Endometrium (tissue), 2 donors: ENCODE data around the gene WARS2.
A peak's percentile ranks its signal among the peaks of the same experiment; 100 is the strongest.
"Not testable (repeated sequence)": the region's sequence is repeated elsewhere in the genome, so short reads cannot be mapped to it uniquely, and the experiment has no call there.

ENCODE experiments used
- FAIRE-seq: peaks from 2 replicates; lab custom pipeline; 2012; peaks lifted over from hg19 to GRCh38; lab: Jason Lieb, UNC
- donor health status: control.
- donor health status: control.

WARS2 gene

DNA sequence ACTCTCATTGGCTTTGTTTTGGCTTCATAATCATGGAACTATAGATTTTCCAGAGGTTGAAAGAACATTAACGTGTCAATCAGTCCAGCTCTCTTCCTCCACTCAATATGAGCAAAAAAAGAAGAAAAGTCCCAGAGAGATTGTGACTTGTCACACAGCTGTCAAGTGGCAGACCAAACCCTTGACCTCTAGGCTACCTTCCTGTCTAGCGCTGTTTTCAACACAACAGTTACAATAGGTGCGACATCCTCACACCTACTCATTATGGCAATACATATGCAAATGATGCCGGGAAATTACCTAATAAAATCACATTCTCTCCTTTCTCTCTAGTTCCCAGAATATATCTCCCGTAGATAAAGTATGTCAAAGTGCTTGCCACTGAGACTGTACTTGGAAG is 1.1 kb downstream of the WARS2 start:
- FAIRE-seq, result no peak

DNA sequence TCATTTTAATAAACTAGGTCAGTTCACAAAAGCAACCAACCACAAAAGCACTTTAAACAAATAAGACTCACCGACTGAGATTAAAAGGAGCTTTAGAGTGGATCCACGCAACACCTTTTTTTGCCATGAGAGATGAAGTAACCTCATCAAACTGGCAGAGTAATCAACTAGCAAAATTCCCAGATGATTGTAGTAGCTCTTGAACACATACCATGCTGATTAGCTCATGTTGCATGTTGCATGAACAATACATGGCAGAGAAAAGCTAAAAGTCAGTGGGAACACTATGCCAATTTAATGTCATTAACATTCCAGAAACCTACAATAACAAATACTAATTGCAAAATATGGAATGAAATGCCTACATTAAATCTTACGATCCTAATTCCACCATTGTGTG is 4.1 kb downstream of the WARS2 start:
- FAIRE-seq, result no peak

GRCh38 chr1:119133987-119134386 is 6.5 kb downstream of the WARS2 start:
- no peak for FAIRE-seq

GRCh38 chr1:119132179-119132578 is 8.3 kb downstream of the WARS2 start:
- no peak for FAIRE-seq

DNA sequence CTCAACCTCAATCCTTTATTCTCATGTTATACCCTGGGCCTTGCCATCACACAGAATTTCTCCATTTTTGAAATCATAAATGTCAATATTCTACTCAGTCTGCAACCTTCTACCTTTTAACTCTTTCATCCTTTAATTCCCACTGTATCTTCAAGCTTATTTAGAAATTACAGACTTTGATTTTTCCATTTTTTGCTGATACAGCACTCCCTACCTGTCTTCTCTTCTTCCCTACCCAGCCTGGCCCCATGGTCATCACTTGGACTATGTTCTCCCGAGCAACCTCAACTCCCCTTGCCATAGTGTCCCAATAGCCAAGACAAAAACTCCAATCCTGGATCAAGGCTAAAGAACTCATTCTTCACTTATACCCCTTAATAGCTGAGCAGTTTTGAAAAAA is 14.6 kb downstream of the WARS2 start:
- no peak for FAIRE-seq

- no peak for FAIRE-seq
Measured at GRCh38 chr1:119124764-119125163, 15.7 kb downstream of the WARS2 start.

DNA sequence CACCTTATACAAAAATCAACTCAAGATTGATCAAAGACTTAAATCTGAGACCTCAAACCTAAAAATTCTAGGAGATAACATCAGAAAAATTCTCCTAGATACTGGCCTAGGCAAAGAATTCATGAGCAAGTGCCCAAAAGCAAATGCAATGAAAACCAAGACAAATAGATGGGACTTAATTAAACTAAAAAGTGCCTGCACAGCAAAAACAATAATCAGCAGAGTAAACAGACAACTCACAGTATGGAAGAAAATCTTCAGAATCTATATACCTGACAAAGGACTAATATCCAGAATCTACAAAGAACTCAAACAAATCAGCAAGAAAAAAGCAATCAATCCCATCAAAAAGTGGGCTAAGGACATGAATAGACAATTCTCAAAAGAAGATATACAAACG is 18.6 kb downstream of the WARS2 start:
- FAIRE-seq, result not testable (repeated sequence)

DNA sequence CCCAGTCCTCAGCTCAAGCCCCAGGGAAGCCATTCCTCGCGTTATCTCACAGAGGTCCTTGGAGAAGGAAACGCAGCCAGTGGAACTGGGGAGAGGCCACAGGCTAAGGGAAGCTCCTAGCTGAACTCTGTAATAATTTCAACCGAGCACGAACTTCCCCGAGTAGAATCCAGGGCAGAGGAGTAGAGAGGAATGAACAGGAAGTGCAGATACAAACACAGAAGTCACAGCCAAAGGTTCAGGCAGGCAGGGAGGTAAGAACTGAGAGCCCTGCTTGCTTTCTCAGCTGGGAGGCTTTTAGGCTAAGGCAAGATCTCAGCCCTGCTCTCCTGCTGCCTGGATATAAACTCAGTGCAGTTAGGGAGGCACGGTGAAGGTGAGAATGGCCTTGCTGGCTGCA is 23.7 kb downstream of the WARS2 start:
- no peak for FAIRE-seq

DNA sequence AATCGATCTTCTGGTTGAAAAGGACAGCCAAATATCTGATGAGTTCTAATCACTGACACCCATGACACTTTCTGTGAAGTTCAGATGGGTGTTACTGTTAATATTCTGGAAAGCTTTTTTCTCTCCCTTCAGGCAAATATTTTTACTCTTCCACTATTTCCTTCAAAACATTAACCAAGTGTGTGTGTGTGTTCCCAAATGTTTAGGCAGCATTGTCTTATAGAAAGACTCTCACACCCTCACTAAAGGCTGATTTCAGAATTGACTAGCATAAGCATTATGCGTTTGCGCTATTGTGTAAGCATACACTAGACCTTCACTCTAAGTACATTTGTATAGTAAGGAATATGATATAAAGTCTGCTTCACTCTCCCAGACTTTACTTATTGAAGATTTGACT is 24.7 kb downstream of the WARS2 start:
- FAIRE-seq, result no peak

DNA sequence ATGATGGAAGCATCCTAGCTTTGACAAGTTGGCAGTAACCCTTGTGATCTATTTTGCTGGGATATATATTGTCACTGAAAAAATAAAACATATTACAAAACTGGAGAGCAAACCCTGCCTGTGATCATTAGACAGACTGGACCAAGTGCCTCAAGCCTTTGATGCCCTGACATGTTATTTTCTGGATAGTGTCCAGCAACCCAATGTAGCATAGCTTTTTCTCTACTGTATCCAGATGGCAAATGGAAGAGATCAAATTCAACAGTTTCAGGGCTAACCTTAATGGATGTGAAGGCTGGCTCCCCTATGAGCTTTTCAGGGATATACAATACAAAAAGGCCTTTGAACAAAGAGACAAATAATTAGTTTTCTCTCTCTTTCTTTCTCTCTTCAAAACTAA is 25.1 kb downstream of the WARS2 start:
- no peak for FAIRE-seq

- no peak for FAIRE-seq
Measured at GRCh38 chr1:119114786-119115185, 25.7 kb downstream of the WARS2 start.

- FAIRE-seq, result no peak
Measured at GRCh38 chr1:119112791-119113190, 27.7 kb downstream of the WARS2 start.

DNA sequence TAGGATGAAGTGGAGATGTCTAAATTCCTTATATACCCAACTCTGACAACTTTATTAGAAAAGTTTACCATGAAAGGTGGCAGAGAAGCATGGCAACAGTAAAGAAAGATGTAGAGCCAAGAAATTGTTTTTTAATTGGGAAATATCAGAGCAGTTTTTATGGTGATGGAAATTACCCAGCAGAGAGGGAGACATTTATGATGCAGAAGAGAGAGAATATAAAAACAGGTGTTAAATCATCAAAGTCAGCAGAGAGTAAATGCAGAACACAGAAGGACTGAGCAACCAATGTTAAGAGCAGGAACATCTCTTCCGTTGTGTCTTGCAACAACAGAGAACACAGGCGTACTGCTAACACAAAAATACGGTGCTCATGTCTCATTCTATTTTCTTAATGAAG is 28.2 kb downstream of the WARS2 start:
- no peak for FAIRE-seq

- no peak for FAIRE-seq
Measured at GRCh38 chr1:119108988-119109387, 31.5 kb downstream of the WARS2 start.

- FAIRE-seq, result peak; percentile 92
Measured at GRCh38 chr1:119103764-119104163, 36.7 kb downstream of the WARS2 start.

- no peak for FAIRE-seq
Measured at GRCh38 chr1:119102051-119102450, 38.4 kb downstream of the WARS2 start.

DNA sequence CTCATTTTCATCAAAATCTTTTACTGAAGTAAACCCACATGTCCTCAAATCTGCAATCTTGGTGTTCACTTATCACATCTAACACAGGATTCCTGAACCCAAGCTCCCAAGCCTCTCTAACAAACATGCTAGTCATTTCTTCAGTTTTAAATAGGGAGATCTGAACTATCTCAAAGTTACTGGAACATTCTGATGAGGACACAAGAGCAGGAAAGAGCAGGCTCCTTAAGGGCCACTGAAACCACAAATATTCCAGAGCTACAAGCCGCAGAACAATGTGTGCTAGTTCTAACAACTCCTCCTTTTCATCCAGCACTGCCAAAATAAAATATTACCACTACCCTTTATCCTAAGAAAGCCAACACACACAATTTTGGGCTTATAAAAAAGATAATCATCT is 38.9 kb downstream of the WARS2 start:
- FAIRE-seq, result no peak

- FAIRE-seq, result no peak
Measured at GRCh38 chr1:119099775-119100174, 40.7 kb downstream of the WARS2 start.

- FAIRE-seq, result no peak
Measured at GRCh38 chr1:119097380-119097779, 43.1 kb downstream of the WARS2 start.

- FAIRE-seq, result no peak
Measured at GRCh38 chr1:119093721-119094120, 46.7 kb downstream of the WARS2 start.

- no peak for FAIRE-seq
Measured at GRCh38 chr1:119091618-119092017, 48.8 kb downstream of the WARS2 start.

- no peak for FAIRE-seq
Measured at GRCh38 chr1:119090250-119090649, 50.2 kb downstream of the WARS2 start.

DNA sequence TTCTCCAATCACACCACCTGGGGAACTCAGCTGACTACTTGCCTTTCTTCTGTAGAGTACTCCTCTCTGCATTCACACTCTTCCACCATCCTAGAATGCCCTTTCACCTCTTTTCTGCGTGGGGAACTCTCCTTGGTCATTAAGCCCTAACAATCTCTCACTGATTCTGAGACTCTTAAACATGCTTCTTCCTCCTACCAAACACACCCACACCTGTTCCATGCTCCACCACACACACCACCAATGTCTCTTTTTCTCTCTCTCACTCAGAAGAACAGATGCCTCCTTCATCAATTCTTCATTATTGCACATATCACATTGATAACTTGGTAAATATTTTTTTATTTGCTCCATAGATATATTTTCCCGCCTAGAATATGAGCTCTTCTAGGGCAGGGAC is 53.6 kb downstream of the WARS2 start:
- FAIRE-seq, result no peak

DNA sequence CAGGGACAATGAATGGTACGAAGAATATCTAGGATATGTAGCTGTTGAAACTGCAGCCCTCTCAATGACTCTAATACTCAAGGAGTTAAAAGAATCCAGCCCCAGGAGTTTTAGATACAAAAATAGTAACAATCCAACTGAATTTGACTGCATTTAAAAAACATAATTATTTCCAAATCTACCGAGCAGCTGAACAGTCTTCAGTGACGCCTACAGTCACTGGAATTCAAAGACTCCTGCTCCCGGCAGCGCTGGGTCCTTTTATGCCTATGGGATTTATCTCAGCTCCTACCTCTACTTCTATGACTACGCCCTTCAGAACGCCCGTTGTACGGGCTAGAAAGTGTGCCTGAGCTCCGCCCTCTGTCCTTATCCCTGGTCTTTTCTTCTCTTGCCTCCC is 55.7 kb downstream of the WARS2 start:
- no peak for FAIRE-seq

DNA sequence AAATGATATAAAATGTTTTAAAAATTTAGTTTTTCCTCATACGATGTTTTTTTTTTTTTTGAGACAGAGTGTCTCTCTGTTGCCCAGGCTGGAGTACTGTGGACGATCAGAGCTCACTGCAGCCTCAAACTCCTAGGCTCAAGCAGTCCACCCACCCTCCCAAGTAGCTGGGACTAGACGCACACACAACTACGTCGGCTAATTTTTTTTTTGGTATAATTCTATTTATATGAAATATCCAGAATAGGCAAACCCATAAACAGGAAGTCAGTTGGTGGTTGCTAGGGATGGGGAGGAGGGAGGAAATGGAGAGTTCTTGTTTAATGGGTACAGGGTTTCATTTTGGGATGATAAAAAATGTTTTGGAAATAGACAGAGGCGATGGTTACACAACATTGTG is 56.5 kb downstream of the WARS2 start:
- no peak for FAIRE-seq
